ENCODE measurements around the gene KIAA0753.

Gene KIAA0753

DNA sequence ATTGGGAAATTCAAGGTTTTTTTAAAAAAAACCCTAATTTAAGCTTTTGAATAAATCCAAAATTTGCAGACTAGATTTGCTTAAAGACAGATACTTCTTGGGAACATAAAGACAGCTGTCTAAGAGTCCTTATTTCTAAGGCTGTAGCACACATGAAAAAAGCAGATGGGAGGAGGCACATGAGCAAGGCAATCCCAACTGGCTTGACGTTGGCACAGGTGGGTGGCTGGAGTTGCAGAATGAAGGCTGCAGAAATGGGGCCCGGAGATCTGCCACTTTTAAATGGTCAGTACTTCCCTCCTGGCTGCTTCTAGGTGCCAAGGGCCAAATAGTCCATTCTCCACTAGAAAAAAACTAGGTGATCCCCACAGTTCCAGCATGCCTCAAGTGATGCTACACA lies 4.4 kb downstream of the KIAA0753 start:
- H3K4me1 ChIP-seq (ENCODE audit: insufficient read depth, poor library complexity, severe bottlenecking) = no peaks in the 10 kb centered on the region
- H3K9me3 ChIP-seq (ENCODE audit: severe bottlenecking) = no peaks in the 10 kb centered on the region
- DNase-seq (ENCODE audit: low spot score) (no peak), ATAC-seq (ENCODE audit: low read depth) (no peak)
- H3K36me3 ChIP-seq (ENCODE audit: low read depth) = peaks cover 50% of the 10 kb centered on the region
- H3K4me3 ChIP-seq (ENCODE audit: severe bottlenecking) = no peak overlapping the region
- TF ChIP-seq, protein P1, sequence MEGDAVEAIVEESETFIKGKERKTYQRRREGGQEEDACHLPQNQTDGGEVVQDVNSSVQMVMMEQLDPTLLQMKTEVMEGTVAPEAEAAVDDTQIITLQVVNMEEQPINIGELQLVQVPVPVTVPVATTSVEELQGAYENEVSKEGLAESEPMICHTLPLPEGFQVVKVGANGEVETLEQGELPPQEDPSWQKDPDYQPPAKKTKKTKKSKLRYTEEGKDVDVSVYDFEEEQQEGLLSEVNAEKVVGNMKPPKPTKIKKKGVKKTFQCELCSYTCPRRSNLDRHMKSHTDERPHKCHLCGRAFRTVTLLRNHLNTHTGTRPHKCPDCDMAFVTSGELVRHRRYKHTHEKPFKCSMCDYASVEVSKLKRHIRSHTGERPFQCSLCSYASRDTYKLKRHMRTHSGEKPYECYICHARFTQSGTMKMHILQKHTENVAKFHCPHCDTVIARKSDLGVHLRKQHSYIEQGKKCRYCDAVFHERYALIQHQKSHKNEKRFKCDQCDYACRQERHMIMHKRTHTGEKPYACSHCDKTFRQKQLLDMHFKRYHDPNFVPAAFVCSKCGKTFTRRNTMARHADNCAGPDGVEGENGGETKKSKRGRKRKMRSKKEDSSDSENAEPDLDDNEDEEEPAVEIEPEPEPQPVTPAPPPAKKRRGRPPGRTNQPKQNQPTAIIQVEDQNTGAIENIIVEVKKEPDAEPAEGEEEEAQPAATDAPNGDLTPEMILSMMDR (IDR thresholded peaks at IDR 0.05; ENCODE audit: poor library complexity, severe bottlenecking) = no peak
- no peak overlapping the region for H3K27ac ChIP-seq (ENCODE audit: poor library complexity, severe bottlenecking)
- no peaks in the 10 kb centered on the region for H3K27me3 ChIP-seq (ENCODE audit: insufficient read depth, poor library complexity, severe bottlenecking)

DNA sequence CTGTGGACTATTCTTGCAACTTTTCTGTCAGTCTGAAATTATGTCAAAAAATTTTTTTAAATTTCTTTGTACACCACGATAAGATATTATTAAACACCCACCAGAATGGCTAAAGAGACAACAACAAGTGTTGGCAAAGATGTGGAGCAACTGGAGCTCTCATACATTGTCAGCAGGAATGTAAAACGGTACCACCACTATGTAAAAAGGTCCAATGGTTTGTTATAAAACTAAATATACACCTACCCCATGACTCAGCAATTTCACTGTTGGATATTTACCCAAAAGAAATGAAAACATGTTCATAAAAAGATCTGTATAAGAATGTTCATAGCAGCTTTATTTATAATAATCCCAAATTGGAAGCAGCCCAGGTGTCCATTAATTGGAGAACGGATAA lies 7.2 kb downstream of the KIAA0753 start:
- H3K4me1 ChIP-seq (ENCODE audit: insufficient read depth, poor library complexity, severe bottlenecking) = no peaks in the 10 kb centered on the region
- H3K4me3 ChIP-seq (ENCODE audit: severe bottlenecking) = no peak overlapping the region
- TF ChIP-seq, protein P1 (IDR thresholded peaks at IDR 0.05; ENCODE audit: poor library complexity, severe bottlenecking) = no peak
- H3K27me3 ChIP-seq (ENCODE audit: insufficient read depth, poor library complexity, severe bottlenecking) = no peaks in the 10 kb centered on the region
- H3K9me3 ChIP-seq (ENCODE audit: severe bottlenecking) = no peaks in the 10 kb centered on the region
- H3K27ac ChIP-seq (ENCODE audit: poor library complexity, severe bottlenecking) = no peak overlapping the region
- H3K36me3 ChIP-seq (ENCODE audit: low read depth) = peaks cover 76% of the 10 kb centered on the region
- no peak for DNase-seq (ENCODE audit: low spot score)
- ATAC-seq (ENCODE audit: low read depth) = no peak

DNA sequence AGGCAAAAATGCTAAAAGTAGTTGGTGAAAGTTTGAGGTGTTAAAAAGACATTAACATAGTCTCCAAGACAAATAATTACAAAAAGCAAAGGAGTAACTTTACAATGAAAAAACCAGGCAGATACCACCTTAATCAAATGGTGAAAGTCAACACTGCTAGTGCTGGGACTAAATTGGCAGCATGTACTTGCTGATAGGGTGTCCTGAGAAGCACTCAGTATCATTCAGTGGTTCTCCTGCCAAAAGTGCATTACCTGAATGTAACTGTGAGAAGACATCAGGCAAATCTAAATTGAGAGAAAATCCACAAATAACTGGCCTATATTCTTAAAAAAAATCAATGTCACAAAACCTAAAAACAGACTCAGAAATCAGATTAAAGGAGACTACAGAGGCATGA lies 8.0 kb downstream of the KIAA0753 start:
- DNase-seq (ENCODE audit: low spot score) (no peak), ATAC-seq (ENCODE audit: low read depth) (no peak)
- Histone ChIP-seq H3K27ac (ENCODE audit: poor library complexity, severe bottlenecking) (no peak overlapping the region), H3K27me3 (ENCODE audit: insufficient read depth, poor library complexity, severe bottlenecking) (no peaks in the 10 kb centered on the region), H3K4me1 (ENCODE audit: insufficient read depth, poor library complexity, severe bottlenecking) (peaks cover under 1% of the 10 kb centered on the region), H3K36me3 (ENCODE audit: low read depth) (peaks cover 83% of the 10 kb centered on the region), H3K4me3 (ENCODE audit: severe bottlenecking) (no peak overlapping the region), H3K9me3 (ENCODE audit: severe bottlenecking) (no peaks in the 10 kb centered on the region)
- TF ChIP-seq, protein P1 (IDR thresholded peaks at IDR 0.05; ENCODE audit: poor library complexity, severe bottlenecking) = no peak

DNA sequence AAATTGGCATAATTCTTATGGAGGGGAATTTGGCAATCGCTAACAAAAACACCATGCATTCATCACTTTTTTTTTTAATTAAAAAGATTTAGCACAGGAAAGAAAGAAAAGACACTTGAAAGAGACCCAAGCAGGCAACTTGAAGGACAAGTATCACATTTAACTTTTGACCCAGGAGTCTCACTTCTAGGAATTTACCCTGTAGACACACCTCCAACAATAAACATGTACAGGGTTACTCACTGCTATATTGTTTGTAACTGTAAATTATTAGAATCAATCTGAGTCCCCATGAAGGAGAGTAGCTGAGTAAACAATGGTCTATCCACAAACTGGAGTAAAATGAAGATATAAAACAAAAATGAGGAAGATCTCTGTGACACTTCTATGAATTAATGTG lies 10.1 kb downstream of the KIAA0753 start:
- Histone ChIP-seq H3K36me3 (ENCODE audit: low read depth) (peaks cover 97% of the 10 kb centered on the region), H3K9me3 (ENCODE audit: severe bottlenecking) (no peaks in the 10 kb centered on the region), H3K27ac (ENCODE audit: poor library complexity, severe bottlenecking) (no peak overlapping the region), H3K27me3 (ENCODE audit: insufficient read depth, poor library complexity, severe bottlenecking) (no peaks in the 10 kb centered on the region), H3K4me1 (ENCODE audit: insufficient read depth, poor library complexity, severe bottlenecking) (peaks cover 8% of the 10 kb centered on the region), H3K4me3 (ENCODE audit: severe bottlenecking) (no peak overlapping the region)
- DNase-seq (ENCODE audit: low spot score) (no peak), ATAC-seq (ENCODE audit: low read depth) (no peak)
- TF ChIP-seq, protein P1 (IDR thresholded peaks at IDR 0.05; ENCODE audit: poor library complexity, severe bottlenecking) = no peak

DNA sequence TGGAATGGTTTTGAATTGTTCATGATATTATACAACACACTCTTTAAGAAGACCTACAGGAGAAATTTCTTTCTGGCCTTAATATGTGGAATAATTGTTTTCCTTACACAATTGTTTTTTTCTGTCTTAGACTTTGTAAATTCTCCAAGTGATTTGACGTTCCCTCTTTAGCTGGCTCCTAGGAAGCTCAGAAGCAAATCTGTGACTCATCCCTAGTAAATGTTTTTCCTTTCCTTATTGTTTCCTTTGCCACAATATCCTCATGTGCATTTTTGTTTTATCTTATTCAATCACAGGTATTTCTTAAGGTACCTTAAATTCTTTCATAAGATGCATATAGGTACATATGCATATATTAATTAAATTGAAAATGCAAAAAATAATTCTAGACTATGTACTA lies 13.5 kb downstream of the KIAA0753 start:
- Histone ChIP-seq H3K4me1 (ENCODE audit: insufficient read depth, poor library complexity, severe bottlenecking) (peaks cover 8% of the 10 kb centered on the region), H3K27ac (ENCODE audit: poor library complexity, severe bottlenecking) (peak overlapping the region; percentile 23), H3K4me3 (ENCODE audit: severe bottlenecking) (no peak overlapping the region), H3K27me3 (ENCODE audit: insufficient read depth, poor library complexity, severe bottlenecking) (no peaks in the 10 kb centered on the region), H3K9me3 (ENCODE audit: severe bottlenecking) (no peaks in the 10 kb centered on the region), H3K36me3 (ENCODE audit: low read depth) (peaks cover 97% of the 10 kb centered on the region)
- DNase-seq (ENCODE audit: low spot score) (no peak), ATAC-seq (ENCODE audit: low read depth) (0 out of 3 replicates have a peak, but pooled peaks have one; percentile 52)
- TF ChIP-seq, protein P1 (IDR thresholded peaks at IDR 0.05; ENCODE audit: poor library complexity, severe bottlenecking) = no peak
